ENCODE results near the gene NEURL1.
"Not testable (repeated sequence)": the region's sequence is repeated elsewhere in the genome, so short reads cannot be mapped to it uniquely, and the experiment has no call there.

NEURL1 gene

DNA sequence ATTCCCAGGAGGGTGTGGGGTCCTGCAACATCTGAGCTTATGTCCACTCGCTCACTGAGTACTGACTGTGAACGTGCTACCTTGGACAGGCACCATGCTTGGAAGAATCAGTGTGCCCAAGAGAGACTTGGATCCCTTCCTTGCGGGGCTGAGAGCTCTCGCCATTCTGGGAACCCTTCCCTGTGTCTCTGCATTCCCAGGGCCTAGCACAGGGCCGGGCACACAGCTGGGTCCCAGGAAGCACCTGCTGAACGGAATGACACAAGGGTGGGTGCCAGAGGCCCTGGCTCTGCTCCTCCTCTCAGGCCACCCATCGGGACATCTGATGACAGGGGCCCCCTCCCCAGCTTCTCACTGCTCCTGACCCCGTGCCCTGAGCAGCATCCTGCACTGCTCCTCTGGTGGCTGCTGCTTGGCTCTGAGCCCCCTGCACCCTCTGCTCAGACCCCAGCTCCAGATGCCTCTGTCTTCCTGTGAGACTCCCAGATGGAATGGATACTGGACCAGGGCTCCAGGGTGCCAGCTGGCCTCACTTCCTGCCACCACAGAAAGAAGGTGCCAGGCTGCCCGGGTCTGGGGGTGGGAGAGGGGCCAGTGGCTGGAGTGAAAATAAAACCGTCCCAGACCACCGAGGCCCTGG is 129.6 kb downstream of the NEURL1 start:
- DNase-seq (ENCODE audit: low read depth in 2 of 2), result no peak

DNA sequence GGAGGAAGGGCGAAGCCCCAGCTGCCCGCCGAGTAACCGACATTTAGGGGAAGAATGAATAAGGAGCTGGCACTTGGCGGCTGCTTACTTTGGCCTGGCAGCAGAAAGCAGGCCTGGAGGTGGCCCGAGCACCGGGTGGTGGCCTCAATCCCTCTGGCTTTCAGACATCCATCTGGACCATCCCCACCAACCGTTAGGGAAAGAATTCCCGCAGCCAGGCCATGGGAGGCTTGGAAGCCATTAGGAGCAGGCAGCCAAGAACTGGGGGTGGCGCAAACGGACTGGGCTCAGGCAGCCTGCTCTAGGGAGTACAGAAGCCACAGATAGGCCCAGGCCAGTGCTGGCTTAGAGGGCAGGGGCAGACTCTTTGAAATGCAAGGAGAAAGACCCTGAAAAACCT is 132.7 kb downstream of the NEURL1 start:
- no peak for DNase-seq (ENCODE audit: low read depth in 2 of 2)

DNA sequence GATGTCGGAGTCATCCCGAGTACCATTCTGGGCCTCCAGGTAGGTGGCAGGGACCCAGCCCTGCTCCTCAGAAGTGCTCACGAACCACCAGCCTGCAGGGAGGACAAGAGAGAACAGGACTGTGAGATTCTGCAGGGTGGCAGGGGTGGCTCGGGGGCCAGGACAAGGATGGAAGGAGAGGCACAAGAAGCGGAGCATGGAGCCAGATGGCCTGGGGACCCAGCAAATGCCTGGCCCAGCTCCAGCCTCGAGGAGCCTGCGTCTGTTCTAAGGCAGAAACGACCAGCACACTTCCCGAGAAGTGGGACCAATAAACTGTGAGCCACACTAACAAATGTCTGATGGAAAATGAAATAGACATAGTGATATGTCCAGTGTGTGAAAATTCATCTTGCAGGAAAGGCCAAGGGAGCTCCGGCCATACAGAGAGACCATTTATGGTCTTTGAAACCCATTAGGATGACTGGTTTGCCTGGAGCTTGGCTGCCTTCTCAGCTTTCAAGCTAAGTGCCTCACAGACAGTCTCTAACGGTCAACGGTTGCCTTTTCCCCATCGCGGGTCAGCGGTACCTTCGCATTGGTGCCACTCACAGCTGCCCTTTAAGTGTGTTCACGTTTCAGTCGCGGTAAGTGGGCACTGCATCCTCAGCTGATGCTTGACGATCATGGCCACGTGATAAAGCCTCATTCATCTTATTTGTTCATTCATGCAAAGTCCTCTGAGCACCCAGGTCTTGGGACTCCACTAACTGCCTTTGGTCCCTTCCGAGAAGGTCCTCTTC is 133.8 kb downstream of the NEURL1 start:
- DNase-seq (ENCODE audit: low read depth in 2 of 2), result no peak

DNA sequence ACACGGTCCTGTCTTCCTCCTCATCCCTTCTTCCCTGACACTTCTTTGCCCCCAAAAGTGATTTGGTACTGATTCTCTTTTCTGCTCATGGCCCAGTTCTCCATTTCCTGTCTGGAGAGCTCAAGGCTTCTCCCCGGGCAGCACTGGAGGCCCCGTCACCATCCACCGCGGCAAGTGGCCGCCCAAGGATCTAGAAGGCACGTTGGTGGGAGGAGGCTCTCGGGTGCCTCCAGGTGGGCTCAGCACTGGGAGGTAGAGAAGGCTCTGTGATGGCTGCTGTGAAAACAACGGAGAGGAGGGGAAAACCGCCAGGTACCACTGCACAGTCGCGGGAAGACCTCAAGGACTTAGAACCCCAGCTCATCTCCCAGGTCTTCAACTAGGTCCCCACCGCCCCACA is 134.4 kb downstream of the NEURL1 start:
- DNase-seq (ENCODE audit: low read depth in 2 of 2), result no peak

DNA sequence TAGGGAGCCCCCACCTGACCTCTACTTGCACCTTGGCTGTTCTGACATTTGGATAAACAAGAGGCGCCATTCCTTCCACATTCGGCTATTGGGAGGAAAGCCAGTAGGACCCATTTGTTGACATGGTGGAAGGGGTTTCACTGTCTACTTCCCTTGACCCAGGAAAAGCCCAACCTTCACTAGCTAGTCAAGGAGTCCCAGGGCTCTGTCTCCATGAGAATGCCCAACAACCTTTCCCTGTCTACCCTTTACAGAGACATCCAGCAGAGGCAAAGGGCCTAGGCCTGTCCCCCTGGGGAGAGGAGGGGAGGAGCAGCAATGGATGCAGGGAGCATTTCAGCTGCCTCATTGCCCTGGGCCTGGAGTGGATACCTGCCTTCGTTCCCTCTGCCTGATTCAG is 136.1 kb downstream of the NEURL1 start:
- DNase-seq (ENCODE audit: low read depth in 2 of 2), result no peak

DNA sequence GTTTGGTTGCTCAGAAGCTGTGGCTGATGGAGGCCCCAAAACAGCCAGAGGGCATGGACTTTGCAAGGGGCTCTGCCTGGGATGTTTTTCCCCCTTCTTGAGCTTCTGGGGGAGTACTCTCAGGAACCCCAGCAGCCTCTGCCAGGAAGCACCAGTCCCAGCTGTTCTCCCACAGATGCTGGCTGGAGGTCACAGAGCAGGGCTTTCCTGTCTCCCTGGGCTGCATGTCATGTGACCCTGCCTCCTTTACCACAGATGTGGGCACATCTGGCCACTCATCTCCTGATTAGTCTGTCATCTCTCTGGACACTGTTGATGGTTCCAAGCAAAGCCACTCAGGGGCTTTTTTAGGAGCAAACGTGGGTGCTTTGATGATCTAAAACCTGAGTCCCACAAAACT is 136.7 kb downstream of the NEURL1 start:
- no peak for DNase-seq (ENCODE audit: low read depth in 2 of 2)

DNA sequence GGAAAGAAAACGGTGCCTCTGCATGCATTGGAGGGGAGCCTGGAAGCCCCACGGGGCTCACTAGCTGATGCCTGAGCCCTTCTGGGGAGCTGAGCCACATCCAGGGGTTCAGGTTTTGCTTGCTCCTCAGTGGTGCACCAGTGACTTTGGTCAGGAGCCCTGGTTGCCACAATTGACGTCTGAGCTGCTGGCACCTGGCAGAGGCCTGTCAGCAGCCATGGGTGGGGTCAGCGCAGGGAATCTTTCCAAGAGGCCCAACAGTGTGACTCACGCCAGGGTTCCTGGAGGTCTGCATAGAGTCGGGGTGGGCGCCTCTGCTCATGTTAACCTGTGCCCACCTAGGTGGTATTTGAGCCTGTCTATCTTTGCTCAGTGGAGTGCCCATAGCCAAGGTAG is 138.7 kb downstream of the NEURL1 start:
- DNase-seq (ENCODE audit: low read depth in 2 of 2), result no peak

DNA sequence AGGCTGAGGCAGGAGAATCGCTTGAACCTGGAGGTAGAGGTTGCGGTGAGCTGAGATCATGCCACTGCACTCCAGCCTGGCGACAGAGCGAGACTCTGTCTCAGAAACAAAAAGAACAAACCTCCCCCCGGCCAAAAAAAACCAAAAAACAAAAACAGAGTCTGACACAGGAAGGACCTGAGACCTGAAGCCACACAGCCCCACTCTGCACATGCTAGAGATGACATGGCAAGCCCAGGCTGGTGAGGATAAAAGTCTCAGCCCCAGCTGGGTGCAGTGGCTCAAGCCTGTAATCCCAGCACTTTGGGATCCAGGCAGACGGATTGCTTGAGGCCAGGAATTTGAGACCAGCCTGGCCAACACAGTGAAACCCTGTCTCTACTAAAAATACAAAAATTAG is 139.4 kb downstream of the NEURL1 start:
- DNase-seq (ENCODE audit: low read depth in 2 of 2), result not testable (repeated sequence)

DNA sequence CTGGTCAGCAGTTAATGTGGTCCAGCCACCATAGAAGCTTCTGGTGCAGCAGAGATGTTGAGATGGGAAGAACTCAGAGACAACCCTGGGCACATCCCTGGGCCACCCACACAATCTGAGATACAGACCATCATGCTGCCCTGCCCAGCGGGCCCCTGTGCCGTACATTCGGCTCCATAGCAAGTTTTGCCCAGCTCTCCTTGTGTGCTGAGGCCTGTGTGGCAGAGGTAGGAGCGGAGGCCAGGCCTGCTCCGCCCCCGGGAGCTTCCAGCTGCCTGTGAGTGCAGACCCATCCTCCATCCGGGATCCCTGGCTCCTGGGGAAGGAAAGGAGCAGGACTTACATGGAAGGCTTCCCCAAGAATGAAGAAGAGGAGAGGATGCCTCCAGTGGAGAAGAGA is 140.3 kb downstream of the NEURL1 start:
- DNase-seq (ENCODE audit: low read depth in 2 of 2), result no peak

DNA sequence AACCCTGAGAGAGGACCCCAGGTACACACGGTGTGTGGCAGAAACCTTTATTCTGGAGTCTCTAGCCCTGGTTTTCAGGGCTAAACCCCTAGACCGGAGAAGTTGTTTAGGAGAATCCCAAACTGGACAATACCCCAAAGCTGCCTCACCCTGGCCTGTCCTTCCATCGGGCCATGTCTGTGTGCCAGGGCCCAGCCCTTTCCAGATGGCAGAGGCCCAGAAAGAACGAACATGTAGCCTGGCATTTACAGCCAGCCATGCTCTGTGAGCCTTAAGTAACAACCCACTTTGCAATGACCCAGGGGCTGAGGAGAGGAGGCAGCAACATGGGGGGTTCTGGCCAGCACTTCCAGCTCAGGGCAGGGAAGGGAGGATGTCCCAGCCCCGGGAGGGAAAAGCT is 142.1 kb downstream of the NEURL1 start:
- no peak for DNase-seq (ENCODE audit: low read depth in 2 of 2)

DNA sequence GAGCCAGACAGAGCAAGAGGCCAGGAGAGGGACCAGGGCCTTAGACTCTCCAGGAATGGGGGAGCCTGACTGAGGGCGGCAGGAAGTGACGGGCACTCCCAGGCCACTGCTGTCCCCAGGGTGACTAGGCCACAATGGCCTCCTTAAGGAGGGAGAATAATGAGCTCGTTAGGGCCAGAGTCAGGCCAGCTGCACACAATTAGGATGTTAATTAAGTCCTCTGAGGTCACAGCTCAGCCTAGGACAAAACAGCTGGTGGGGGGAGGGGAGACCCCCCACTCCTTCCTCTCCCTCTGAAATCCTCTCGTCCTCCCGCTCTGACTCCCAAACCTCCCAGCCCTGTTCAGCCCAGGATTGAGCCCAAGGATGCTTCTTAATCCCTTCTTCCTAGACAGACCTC is 143.0 kb downstream of the NEURL1 start:
- no peak for DNase-seq (ENCODE audit: low read depth in 2 of 2)

DNA sequence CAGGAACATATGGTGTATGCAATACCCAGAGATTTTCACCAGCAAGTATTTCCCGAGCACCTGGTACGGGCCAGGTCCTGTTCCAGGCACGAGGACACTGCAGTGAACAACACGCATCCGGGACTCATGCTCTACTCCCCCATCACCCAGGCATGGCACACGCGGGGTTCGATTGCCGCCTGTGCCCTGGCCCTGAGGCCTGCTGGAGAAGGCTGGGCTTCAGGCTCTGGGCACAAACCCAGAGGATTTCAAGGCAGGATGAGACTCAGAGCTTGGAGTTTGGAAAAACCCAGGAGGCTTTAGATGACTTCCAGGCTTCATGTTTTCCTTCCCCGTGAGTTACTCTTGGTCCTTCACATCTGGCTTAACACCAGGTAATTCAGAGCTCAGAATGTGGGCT is 143.5 kb downstream of the NEURL1 start:
- no peak for DNase-seq (ENCODE audit: low read depth in 2 of 2)

DNA sequence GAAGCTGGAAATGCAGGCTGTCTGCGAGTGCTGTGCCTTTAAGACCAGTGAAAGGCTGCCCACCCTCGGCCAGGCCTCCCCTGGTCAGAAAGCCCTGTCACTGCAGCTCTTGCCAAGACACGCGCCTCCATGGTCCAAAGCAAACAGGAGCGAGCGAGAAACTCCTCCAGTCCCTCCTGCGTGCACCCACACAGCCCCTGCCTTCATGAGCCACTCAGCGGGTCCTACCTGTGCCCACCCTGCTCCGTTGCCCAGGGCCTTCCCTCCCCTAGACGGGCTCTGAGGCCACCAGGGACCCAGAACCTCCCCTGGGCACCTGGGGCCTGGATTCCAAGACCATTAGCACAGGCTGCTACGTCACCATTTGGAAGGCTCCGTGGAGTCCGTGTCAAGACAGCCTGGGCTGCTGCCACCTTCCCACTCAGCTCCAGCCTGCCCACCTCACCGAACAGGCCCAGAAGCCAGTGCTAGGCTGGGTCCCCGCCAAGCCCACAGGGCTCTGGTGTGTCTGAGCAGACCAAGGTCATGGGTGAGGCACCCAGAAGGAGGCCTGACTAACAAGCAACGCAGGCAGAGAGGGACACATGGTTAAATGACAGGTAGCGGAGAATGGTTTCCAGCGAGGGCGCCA is 144.5 kb downstream of the NEURL1 start:
- DNase-seq (ENCODE audit: low read depth in 2 of 2), result no peak

DNA sequence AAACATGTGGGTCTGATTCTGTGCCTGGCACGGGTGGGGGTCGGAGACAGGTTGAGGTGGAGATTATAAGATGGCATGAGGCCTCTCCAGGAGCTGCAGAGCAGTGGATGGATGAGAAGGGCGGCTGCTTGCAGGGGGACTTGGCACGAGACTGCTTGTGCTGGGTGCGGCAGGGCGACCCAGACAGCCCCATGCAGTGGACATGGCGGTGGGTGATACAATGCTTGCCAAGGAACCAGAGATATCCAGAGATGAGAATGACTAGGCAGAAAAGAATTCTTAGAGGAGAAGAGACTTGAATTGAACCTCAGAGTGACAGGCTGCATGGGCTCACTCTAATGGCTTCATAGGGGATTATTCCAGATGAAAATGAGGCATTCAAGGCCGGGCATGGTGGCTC is 145.4 kb downstream of the NEURL1 start:
- DNase-seq (ENCODE audit: low read depth in 2 of 2), result no peak

DNA sequence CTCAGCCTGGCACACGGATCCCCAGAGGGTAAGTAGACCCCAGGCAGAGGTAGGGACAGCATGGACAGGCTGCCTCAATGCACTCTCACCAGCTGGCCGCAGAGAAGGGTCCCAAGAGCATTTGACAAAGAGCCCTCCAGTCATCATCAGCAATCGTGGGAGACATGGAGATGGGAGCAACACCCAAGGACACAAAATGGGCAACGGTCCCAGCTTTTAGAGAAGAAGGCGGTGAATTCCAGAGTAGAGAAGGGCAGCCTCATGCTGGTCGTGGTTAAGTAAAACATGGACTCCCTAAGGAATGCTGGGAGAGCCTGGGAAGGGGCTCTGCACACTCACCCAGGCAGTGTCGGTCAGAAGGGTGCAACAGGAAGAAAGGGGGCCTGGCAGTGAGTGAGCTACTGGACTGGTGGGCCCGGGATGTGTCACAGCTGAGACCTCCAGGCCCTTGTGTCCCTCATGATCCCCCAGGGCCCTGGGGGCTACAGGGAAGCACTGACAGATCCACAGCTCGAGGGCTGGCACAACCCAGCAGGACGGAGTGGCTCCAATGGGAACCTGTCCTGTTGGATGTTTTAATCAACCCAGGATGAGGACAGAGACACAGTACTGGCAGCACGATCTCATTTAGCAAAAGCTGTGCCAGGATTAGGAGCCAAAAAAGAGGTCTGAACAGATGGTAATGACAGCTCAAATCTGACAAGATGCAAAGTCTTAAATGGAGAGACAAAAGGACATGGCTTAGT is 147.1 kb downstream of the NEURL1 start:
- no peak for DNase-seq (ENCODE audit: low read depth in 2 of 2)

DNA sequence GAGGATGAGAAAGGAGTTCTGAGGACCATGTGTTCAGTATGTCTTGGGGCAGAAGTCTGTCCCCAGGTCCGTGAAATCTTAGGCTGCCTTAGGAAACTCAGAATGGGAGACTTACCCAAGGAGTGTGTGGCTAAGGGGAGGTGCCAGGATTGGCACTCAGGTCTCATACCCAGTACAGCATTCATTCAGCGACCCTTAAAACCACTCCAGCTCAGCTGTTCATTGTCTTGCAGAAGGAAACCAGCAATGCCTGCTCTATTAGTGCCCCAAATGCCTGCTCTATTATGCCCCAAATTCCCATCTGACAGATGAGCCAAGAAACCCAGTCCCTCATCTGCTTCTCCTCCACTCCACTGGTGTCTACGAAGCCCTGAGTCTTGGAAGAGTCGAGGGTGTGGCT is 147.8 kb downstream of the NEURL1 start:
- DNase-seq (ENCODE audit: low read depth in 2 of 2), result no peak
